ENCODE measurements around the gene QPRT.

DNA sequence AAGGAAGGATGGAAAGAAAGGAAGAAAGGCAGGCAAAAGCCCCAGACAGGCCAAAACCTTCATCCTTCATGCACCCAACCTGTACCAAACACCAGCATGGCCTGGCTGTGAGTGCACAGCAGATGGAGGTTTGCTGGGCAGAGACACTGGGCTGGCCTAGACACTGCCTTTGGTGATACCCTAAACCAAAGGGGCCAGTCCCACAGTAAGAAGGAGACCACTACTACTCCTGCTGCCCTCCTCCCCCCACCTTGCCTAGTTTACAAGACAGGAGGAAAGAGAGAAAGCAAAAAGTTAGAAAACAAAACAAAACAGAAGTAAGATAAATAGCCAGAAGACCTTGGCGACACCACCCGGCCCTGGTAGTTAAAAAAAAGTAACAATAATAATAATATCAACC, 19.1 kb downstream of the QPRT start:
- no peak for TF ChIP-seq POLR2A (IDR thresholded peaks at IDR 0.05)
- TF ChIP-seq, protein P1, sequence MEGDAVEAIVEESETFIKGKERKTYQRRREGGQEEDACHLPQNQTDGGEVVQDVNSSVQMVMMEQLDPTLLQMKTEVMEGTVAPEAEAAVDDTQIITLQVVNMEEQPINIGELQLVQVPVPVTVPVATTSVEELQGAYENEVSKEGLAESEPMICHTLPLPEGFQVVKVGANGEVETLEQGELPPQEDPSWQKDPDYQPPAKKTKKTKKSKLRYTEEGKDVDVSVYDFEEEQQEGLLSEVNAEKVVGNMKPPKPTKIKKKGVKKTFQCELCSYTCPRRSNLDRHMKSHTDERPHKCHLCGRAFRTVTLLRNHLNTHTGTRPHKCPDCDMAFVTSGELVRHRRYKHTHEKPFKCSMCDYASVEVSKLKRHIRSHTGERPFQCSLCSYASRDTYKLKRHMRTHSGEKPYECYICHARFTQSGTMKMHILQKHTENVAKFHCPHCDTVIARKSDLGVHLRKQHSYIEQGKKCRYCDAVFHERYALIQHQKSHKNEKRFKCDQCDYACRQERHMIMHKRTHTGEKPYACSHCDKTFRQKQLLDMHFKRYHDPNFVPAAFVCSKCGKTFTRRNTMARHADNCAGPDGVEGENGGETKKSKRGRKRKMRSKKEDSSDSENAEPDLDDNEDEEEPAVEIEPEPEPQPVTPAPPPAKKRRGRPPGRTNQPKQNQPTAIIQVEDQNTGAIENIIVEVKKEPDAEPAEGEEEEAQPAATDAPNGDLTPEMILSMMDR (IDR thresholded peaks at IDR 0.05), result no peak

All from adrenal gland (tissue), 5 donors.